CD4-positive, alpha-beta T cell treated with Interferon alpha-2 for 1 hour (primary cell): ENCODE results near the gene UBR3.
"Not testable (repeated sequence)": the region's sequence is repeated elsewhere in the genome, so short reads cannot be mapped to it uniquely, and the experiment has no call there.

Source experiments
- DNase-seq, 2 donors: peaks; one replicate each; pipeline ENCODE4 v3.0.0-alpha.2; 2020 to 2022

The UBR3 gene

DNA sequence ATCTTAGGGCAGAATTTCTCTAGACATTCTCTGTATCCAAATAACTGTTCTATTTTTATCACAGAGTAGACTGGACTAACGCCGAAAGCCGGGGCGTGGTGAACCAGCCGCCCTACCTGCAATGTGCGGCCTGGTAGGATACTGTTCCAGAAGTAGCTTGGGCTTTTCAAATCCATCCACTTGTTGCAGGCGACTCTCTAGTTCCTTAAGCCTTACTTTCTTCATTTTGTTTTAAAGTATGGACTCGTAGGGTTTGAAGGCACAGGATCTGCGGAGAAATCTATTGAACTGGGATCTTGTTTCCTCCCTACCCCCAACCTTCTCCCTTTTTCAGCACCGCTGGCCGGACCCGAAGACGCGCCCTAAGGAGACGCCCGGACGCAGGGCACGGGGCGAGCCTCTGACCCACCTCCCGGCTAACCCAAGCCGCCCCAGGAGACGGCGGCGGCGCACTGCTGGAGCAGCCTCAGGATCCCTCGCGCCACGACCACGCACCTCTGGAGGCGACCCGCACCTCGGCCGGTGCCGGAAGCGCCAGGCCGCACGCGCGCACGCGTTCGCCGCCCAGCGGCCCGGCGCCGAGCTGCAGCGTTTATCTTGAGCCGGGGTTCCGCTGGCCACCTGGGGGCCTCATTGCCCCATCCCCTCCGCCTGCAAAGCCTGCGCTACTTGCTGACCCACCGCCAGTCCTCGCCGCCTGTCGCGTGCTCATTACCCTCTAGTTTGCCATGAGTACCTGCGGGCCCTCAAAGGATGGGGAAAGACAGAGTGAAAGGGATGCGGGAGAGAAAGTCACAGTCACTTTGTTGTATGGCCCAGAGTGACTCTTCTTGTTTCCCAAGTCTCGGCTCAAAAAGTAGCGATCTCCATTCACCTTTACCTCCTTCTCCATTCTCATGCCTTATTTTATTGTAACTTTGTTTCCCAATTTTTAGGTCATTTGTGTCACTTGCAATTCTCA lies 2.6 kb upstream of the UBR3 start, which contains the start of gene METTL5:
METTL5 (minus strand) TSS at position 533 of the 961 bp plus-strand sequence; CDS start at position 225, 308 bp downstream.
- DNase-seq = peak; percentile 66 to 81

GRCh38 chr2:169828141-169828811 lies 1.0 kb downstream of the UBR3 start:
- peak; percentile 6 to 48 for DNase-seq

GRCh38 chr2:169834401-169834800 lies 7.1 kb downstream of the UBR3 start:
- no peak for DNase-seq

GRCh38 chr2:169838743-169839489 lies 11.7 kb downstream of the UBR3 start:
- no peak for DNase-seq

GRCh38 chr2:169839954-169840746 lies 12.9 kb downstream of the UBR3 start:
- no peak for DNase-seq

DNA sequence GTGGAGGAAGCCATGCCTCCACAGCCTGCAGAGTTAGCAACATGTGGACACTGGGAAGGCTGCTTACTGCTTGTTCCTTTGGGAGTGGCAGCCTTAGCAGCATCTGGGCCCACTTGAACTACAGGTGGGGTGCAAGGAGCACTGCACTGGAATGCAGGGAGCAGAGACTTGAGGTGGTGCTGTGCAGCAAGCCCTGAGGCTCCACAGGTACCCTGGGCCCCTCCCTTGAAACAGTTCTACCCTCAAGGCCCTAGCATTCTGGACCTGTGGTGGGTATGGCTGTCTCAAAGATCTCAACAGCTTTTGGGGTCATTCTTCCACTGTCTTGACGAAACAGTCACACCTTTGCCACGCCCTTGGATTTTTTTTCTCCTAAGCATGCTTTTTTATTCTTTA lies 13.5 kb downstream of the UBR3 start:
- DNase-seq = no peak

DNA sequence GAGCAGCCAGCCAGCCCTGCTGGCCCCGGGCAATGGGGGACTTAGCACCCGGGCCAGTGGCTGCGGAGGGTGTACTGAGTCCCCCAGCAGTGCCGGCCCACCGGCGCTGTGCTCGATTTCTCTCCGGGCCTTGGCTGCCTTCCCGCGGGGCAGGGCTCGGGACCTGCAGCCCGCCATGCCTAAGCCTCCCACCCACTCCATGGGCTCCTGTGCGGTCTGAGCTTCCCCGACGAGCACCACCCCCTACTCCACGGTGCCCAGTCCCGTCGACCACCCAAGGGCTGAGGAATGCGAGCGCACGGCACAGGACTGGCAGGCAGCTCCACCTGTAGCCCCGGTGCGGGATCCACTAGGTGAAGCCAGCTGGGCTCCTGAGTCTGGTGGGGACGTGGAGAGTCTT lies 14.4 kb downstream of the UBR3 start:
- DNase-seq = not testable (repeated sequence)

GRCh38 chr2:169845016-169845415 lies 17.8 kb downstream of the UBR3 start:
- DNase-seq = no peak

DNA sequence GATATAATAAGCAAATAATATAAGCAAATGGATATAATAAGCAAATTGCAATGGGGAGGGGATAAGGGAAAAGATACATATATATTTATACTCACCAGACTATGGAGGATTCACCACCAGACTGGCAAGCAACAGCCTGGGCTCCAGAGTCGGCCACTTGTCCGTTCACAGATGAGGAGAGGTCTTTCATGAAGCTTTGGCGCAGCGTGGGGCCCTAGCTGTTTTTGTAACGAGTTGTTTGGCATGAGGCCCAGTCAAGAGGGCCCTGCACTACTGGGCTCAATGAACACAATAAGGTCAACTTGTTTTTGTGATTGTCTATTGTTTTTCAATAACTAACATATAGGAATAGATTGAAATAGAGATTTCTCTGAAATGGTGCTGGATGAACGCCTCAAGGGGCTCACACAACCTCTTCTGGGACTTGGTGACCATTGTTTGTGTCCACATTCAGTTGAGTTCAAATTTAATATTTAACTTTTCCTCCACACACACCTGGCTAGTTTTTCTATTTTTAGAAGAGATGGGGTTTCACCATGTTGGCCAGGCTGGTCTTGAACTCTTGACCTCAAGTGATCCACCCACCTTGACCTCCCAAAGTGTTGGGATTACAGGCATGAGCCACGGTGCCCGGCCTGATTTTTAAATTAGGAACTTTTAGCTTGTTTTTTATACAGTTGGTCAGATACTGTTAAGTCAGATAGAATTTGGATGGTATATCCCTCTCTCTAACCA lies 21.9 kb downstream of the UBR3 start:
- DNase-seq = not testable (repeated sequence)

DNA sequence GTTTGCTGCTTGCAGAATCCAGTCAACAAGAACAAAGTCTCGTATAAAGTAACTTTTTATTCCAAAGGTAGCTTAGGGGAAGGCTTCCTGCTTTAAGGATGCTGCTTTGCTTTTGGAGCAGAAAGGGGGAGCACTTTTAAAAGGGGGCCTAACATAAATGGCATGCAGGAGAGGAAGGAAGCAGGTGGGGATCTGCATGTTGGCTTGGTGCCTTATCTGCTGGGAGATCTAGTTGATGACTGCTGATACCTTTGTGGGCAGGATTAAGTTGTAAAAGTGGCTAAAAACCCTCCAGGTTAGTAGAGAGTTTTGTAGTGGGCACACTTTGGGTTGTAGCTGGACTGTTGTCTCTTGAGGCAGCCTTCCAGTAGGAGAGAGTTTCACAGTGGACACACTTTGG lies 22.5 kb downstream of the UBR3 start:
- no peak for DNase-seq

DNA sequence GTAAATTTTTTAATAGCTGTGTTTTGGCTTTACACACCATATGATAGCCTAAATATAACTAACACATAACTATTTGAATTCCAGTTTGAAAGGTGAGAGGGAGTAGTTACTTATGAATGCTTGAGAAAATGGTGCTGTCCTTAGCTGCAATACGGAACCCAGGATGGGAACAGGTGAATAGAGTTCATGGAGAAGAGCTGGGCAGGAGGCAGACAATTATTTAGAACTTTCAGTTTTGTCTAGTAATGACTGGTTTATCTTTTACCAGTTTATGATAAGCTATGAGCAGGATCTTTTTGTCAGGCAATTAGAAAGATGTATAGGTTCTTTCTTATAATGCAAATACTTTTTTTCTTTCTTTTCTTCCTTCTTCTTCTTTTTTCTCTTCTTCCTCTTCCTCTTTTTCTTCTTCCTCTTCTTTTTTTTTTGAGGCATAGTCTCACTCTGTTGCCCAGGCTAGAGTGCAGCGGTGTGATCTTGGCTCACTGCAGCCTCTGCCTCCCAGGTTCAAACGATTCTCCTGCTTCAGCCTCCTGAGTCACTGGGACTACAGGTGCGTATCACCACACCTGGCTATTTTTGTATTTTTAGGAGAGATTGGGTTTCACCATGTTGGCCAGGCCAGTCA lies 25.9 kb downstream of the UBR3 start:
- DNase-seq = no peak

DNA sequence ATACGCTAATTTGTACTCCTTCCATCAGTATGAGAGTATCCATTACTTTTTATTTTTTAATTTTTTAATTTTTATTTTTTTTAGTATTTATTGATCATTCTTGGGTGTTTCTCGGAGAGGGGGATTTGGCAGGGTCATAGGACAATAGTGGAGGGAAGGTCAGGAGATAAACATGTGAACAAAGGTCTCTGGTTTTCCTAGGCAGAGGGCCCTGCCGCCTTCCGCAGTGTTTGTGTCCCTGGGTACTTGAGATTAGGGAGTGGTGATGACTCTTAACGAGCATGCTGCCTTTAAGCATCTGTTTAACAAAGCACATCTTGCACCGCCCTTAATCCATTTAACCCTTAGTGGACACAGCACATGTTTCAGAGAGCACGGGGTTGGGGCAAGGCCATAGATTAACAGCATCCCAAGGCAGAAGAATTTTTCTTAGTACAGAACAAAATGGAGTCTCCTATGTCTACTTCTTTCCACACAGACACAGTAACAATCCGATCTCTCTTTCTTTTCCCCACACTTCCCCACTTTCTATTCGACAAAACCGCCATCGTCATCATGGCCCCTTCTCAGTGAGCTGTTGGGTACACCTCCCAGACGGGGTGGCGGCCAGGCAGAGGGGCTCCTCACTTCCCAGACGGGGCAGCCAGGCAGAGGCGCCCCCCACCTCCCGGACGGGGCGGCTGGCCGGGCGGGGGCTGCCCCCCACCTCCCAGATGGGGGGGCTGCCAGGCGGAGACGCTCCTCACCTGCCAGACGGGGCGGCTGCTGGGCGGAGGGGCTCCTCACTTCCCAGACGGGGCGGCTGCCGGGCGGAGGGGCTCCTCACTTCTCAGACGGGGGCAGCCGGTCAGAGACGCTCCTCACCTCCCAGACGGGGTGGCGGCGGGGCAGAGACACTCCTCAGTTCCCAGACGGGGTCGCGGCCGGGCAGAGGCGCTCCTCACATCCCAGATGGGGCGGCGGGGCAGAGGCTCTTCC lies 28.3 kb downstream of the UBR3 start:
- DNase-seq = not testable (repeated sequence)

DNA sequence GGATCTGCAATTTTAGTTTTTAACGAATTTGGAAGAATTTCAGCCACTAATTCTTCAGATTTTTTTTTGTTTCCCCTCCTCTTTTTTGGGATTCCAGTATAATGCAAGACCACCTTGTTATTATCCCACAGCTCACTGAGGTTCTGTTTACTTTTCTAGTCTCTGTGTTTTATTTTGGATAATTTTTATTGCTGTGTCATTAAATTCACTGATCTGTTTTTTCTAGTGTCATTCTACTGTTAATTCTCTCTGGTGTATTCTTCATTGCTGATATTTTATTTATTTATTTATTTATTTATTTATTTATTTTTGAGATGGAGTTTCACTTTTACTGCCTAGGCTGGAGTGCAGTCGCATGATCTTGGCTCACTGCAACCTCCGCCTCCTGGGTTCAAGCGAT lies 32.2 kb downstream of the UBR3 start:
- DNase-seq = no peak

- no peak for DNase-seq
These were observed 32.9 kb downstream of the UBR3 start for GRCh38 chr2:169860149-169860548.

- no peak for DNase-seq
These were observed 35.6 kb downstream of the UBR3 start for GRCh38 chr2:169862816-169863215.

DNA sequence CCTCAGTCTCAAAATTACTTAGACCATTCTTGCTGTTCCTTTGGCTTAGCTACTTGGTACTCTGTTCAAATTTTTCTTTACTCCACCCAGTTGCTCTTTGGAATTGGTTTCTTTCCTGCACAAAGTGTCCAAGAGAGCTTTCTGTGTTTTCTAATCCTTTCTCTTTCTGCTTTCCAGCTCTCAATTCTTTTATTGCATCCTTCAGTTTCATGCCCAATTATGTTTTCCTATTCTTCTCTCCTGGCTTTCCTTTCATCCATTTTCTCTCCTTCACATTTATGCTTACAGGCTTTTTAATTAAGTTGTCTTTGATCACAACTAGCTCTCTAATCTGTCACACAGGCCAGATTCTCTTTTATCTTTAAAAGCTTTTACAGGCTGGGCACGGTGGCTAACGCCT lies 38.2 kb downstream of the UBR3 start:
- DNase-seq = no peak

DNA sequence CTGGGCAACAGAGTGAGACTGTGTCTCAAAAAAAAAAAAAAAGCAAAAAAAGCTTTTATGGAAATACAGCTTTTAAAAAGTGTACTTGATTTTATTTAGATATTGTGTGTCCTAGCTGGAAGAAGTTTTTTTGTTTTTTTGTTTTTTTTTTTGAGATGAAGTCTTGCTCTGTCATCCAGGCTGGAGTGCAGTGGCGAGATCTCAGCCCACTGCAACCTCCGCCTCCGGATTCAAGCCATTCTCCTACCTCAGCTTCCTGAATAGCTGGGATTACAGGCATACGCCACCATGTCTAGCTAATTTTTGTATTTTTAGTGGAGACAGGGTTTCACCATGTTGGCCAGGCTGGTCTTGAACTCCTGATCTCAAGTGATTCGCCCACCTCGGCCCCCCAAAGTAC lies 39.0 kb downstream of the UBR3 start:
- not testable (repeated sequence) for DNase-seq

- no peak for DNase-seq
These were observed 40.3 kb downstream of the UBR3 start for GRCh38 chr2:169867579-169867978.

- no peak for DNase-seq
These were observed 41.7 kb downstream of the UBR3 start for GRCh38 chr2:169868951-169869350.

DNA sequence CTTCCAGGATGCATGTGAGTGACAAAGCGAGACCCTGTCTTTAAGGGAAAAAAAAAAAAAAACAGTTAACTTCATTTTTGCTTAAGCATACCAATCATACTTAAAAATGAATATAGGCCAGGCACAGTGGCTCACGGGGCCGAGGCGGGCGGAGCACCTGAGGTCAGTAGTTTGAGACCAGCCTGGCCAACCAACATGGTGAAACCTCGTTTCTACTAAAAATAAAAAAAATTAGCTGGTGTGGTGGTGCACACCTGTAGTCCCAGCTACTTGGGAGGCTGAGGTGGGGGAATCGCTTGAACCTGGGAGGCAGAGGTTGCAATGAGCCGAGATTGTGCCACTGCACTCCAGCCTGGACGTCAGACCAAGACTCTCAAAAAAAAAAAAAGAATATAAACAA lies 44.1 kb downstream of the UBR3 start:
- not testable (repeated sequence) for DNase-seq
